SU-DHL-6 (cell line): ENCODE data around the gene FBXO42.

Experiments
- H2AFZ ChIP-seq: fragments of 200-600 bp; sonication (generic); 2 replicates; pipeline ENCODE4 v1.6.1; 2014; ENCODE audit warnings: low read depth, mild to moderate bottlenecking, moderate library complexity, mixed read lengths, antibody characterized with exemption, low read length; ENCODE audit not compliant: severe bottlenecking
- H3F3A ChIP-seq: fragments of 200-600 bp; shearing (Covaris generic); 2 replicates; pipeline ENCODE4 v1.6.0; 2016; ENCODE audit warnings: antibody characterized with exemption, mild to moderate bottlenecking; ENCODE audit not compliant: insufficient read depth
- H3K27ac ChIP-seq: fragments of 200-600 bp; sonication (generic); 2 replicates; pipeline ENCODE4 v1.5.1; 2016; ENCODE audit warnings: low read depth, mild to moderate bottlenecking, low read length, moderate library complexity, mixed read lengths
- H3K27me3 ChIP-seq: fragments of 200-600 bp; sonication (generic), shearing (Covaris generic); 2 replicates; pipeline ENCODE4 v1.6.0; 2014; ENCODE audit warnings: mild to moderate bottlenecking, low read length
- H3K36me3 ChIP-seq: fragments of 200-600 bp; sonication (generic); 2 replicates; pipeline ENCODE4 v1.6.1; 2014; ENCODE audit warnings: mild to moderate bottlenecking, low read length, mixed read lengths
- H3K4me2 ChIP-seq: fragments of 300-600, 200-600 bp; shearing (Covaris generic), sonication (generic); 2 replicates; pipeline ENCODE4 v1.6.0; 2014; ENCODE audit warnings: low read length, low read depth, mild to moderate bottlenecking; ENCODE audit not compliant: poor library complexity, severe bottlenecking
- H3K4me3 ChIP-seq: fragments of 200-600 bp; sonication (generic); 2 replicates; pipeline ENCODE4 v1.5.1; 2014; ENCODE audit warnings: antibody characterized with exemption, low read length, mild to moderate bottlenecking, mixed read lengths; ENCODE audit not compliant: insufficient read depth, poor library complexity, severe bottlenecking
- H3K79me2 ChIP-seq: fragments of 200-600 bp; sonication (generic); 2 replicates; pipeline ENCODE4 v1.6.1; 2014; ENCODE audit warnings: mild to moderate bottlenecking, low read length, moderate library complexity; ENCODE audit not compliant: insufficient read depth
- H3K9ac ChIP-seq: fragments of 200-600 bp; sonication (generic); 2 replicates; pipeline ENCODE4 v1.7.0; 2014; ENCODE audit warnings: mild to moderate bottlenecking, low read length
- H3K9me2 ChIP-seq: fragments of 200-600 bp; sonication (generic); replicated peaks from 2 replicates; pipeline ENCODE4 v1.6.1; 2014; ENCODE audit warnings: low read length; ENCODE audit not compliant: insufficient read depth
- H3K9me3 ChIP-seq: fragments of 200-600 bp; sonication (generic); 2 replicates; pipeline ENCODE4 v1.6.1; 2014; ENCODE audit warnings: low read length, mixed read lengths; ENCODE audit not compliant: insufficient read depth
- H4K20me1 ChIP-seq: fragments of 200-600 bp; sonication (generic); 2 replicates; pipeline ENCODE4 v1.6.1; 2014; ENCODE audit warnings: low read depth, mild to moderate bottlenecking, antibody characterized with exemption, low read length, moderate library complexity, mixed read lengths
- EZH2phosphoT487 ChIP-seq: fragments of 200-600 bp; sonication (generic), shearing (Covaris generic); conservative IDR thresholded peaks from 2 replicates; pipeline ENCODE4 v1.6.1; 2018; ENCODE audit warnings: mild to moderate bottlenecking, antibody characterized with exemption, low read length, moderate library complexity, mixed read lengths
- TF ChIP-seq, protein P1 (sequence below): fragments of 200-600 bp; sonication (generic); IDR thresholded peaks from one replicate; pipeline ENCODE4 v1.5.1; 2017; ENCODE audit warnings: antibody characterized with exemption, mild to moderate bottlenecking, low read length, moderate library complexity; ENCODE audit not compliant: insufficient read depth, poor library complexity, severe bottlenecking

FBXO42 gene

DNA sequence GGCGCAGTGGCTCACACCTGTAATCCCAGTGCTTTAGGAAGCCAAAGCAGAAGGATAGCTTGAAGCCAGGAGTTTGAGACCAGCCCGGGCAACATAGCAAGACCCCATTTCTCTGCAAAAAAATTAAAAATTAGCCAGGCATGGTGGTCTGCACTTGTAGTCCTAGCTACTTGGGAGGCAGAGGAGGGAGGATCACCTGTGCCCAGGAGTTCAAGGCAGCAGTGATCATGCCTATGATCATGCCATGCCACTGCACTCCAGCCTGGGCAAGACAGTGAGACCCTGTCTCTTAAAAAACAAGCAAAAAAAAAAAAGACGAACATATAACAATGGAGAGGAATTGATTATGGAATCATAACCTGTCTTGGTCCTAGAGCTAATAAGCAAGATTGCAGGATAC lies 45.1 kb downstream of the FBXO42 start:
- Histone ChIP-seq H3K4me2 (no peak overlapping the region), H3K79me2 (no peaks in the 10 kb centered on the region), H3K9me3 (no peaks in the 10 kb centered on the region), H2AFZ (no peak overlapping the region), H3F3A (no peaks in the 10 kb centered on the region), H3K36me3 (no peaks in the 10 kb centered on the region), H3K4me3 (no peak overlapping the region), H3K9me2 (no peaks in the 10 kb centered on the region), H3K27me3 (no peaks in the 10 kb centered on the region), H4K20me1 (no peaks in the 10 kb centered on the region), H3K9ac (no peak overlapping the region), H3K27ac (no peak overlapping the region)
- no peak for TF ChIP-seq EZH2phosphoT487
- TF ChIP-seq, protein P1, sequence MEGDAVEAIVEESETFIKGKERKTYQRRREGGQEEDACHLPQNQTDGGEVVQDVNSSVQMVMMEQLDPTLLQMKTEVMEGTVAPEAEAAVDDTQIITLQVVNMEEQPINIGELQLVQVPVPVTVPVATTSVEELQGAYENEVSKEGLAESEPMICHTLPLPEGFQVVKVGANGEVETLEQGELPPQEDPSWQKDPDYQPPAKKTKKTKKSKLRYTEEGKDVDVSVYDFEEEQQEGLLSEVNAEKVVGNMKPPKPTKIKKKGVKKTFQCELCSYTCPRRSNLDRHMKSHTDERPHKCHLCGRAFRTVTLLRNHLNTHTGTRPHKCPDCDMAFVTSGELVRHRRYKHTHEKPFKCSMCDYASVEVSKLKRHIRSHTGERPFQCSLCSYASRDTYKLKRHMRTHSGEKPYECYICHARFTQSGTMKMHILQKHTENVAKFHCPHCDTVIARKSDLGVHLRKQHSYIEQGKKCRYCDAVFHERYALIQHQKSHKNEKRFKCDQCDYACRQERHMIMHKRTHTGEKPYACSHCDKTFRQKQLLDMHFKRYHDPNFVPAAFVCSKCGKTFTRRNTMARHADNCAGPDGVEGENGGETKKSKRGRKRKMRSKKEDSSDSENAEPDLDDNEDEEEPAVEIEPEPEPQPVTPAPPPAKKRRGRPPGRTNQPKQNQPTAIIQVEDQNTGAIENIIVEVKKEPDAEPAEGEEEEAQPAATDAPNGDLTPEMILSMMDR = no peak

GRCh38 chr1:16302709-16303627 lies 49.3 kb downstream of the FBXO42 start:
- no peaks in the 10 kb centered on the region for H3K9me3 ChIP-seq
- H3K27ac ChIP-seq = no peak overlapping the region
- H4K20me1 ChIP-seq = no peaks in the 10 kb centered on the region
- no peaks in the 10 kb centered on the region for H3K36me3 ChIP-seq
- no peaks in the 10 kb centered on the region for H3K9me2 ChIP-seq
- TF ChIP-seq, protein P1 = no peak
- no peak for TF ChIP-seq EZH2phosphoT487
- no peak overlapping the region for H2AFZ ChIP-seq
- H3K79me2 ChIP-seq = no peaks in the 10 kb centered on the region
- no peak overlapping the region for H3K9ac ChIP-seq
- H3F3A ChIP-seq = no peaks in the 10 kb centered on the region
- no peak overlapping the region for H3K4me3 ChIP-seq
- no peak overlapping the region for H3K4me2 ChIP-seq
- no peaks in the 10 kb centered on the region for H3K27me3 ChIP-seq

DNA sequence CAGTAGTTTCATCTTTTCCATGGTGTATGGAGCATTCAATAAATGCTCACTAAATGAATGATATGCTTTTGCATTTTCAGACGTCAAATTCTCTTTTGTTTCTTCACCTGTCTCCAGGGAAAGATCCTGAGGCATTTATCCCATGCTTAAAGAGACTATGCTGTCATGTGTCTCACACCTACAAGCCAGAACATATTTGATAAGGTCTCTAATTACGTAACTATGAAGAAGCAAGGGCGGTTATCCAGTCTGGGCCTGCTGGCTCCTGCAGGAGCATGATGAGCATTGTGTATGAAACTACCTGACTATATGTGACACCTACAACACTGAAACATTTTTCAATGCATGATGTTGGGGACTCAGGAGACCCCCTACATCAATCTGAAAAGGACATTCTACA lies 51.8 kb downstream of the FBXO42 start:
- Histone ChIP-seq H3K9ac (no peak overlapping the region), H3K4me3 (no peak overlapping the region), H3K4me2 (no peak overlapping the region), H3F3A (no peaks in the 10 kb centered on the region), H2AFZ (no peak overlapping the region), H3K36me3 (no peaks in the 10 kb centered on the region), H3K79me2 (no peaks in the 10 kb centered on the region), H3K27me3 (no peaks in the 10 kb centered on the region), H3K9me3 (no peaks in the 10 kb centered on the region), H3K9me2 (no peaks in the 10 kb centered on the region), H3K27ac (no peak overlapping the region), H4K20me1 (no peaks in the 10 kb centered on the region)
- TF ChIP-seq EZH2phosphoT487 = no peak
- TF ChIP-seq, protein P1 = no peak
